Mesodermal cell (in vitro differentiated cells): ENCODE measurements around the gene GSTM2.
A peak's percentile ranks its signal among the peaks of the same experiment; 100 is the strongest.

ENCODE experiments used
- H3K27ac ChIP-seq: 2 replicates; pipeline ENCODE4 v1.7.0; 2013; ENCODE audit warnings: mild to moderate bottlenecking, low read depth, low read length, moderate library complexity; ENCODE audit not compliant: severe bottlenecking
- H3K36me3 ChIP-seq: 2 replicates; pipeline ENCODE4 v1.7.1; 2013; ENCODE audit warnings: mild to moderate bottlenecking, low read length, moderate library complexity; ENCODE audit not compliant: control insufficient read depth, insufficient read depth
- H3K4me1 ChIP-seq: one replicate; pipeline ENCODE4 v1.7.1; 2013; ENCODE audit warnings: mild to moderate bottlenecking, low read length; ENCODE audit not compliant: insufficient read depth, control insufficient read depth, poor library complexity, severe bottlenecking
- H3K4me3 ChIP-seq: 2 replicates; pipeline ENCODE4 v1.7.0; 2013; ENCODE audit warnings: low read length, control low read depth, mild to moderate bottlenecking; ENCODE audit not compliant: insufficient read depth, poor library complexity, severe bottlenecking; ENCODE audit errors: extremely low read depth
- H3K9me3 ChIP-seq: 2 replicates; pipeline ENCODE4 v1.7.1; 2013; ENCODE audit warnings: mild to moderate bottlenecking, low read length, moderate library complexity; ENCODE audit not compliant: control insufficient read depth
- WGBS, 2 experiments: methylation state at CpG; one replicate each; pipeline ENCODE4 v1.1.5; 2013; ENCODE audit warnings: missing lambda C conversion rate in 2 of 2; ENCODE audit not compliant: insufficient coverage in 2 of 2; 5-methylcytosine and 5-hydroxymethylcytosine counted together

Gene GSTM2

DNA sequence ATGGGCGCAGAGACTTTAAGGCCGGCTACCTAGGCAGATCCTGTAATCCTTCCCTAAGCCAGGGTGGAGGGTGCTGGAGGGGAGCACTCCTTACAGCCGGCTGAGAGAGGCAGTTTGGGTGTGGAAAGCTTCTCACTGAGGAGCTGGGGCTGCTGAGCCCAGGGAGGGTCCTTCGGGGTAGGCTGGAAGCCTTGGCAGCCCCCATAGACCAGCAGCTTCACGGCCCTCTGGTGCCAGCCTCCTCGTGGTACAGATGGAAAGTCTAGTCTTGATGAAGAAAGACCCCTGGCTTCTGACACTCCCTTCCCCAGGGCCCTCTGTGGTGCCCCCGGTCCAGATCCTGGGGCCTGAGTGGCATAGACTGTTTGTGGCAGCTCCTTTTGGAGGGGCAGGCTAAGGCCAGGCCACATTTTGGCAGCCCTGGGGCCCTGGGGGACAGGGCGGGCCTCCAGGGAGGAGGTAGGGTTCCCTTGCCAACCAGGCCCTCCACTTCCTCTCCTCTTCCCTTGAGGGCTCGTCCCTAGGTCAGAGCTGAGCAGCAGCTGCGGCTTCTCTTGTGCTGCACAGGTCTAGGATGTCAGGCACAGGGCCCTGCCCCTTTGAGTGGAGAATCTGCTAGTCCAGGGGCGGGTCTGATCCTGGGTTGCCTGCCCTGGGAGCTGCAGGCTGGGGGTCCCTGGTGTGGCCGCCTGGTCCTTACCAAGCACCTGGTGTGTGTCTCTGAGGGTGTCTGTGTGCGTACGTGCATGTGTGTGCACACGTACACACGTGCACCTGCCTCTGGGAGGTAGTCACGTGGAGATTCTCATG is 43.5 kb upstream of the GSTM2 start:
- Histone ChIP-seq H3K36me3 (peaks cover 41% of the 10 kb centered on the region), H3K4me1 (peaks cover 12% of the 10 kb centered on the region), H3K9me3 (no peaks in the 10 kb centered on the region), H3K27ac (peak overlapping the region; percentile 5), H3K4me3 (no peak overlapping the region)
- WGBS, 2 experiments = 93 to 94% methylated on average over 13 to 15 of the region's 17 CpGs

DNA sequence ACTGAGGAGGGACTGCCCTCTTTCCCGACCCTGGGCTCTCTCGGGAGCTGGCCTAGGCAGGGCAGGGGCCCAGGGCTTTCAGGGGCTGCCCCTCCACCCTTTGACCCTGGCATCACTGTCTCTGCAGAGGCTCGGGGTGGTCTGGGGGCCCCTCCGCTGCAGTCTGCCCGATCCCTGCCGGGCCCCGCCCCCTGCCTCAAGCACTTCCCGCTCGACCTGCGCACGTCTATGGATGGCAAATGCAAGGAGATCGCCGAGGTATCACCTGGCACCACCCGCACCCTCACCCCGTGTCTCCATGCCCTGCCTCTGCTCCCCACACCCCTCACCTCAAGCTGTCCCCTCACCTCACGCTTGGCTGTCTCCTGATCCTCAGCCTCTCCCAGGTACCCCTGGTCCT is 42.7 kb upstream of the GSTM2 start:
- no peak overlapping the region for H3K27ac ChIP-seq
- H3K36me3 ChIP-seq = peaks cover 49% of the 10 kb centered on the region

DNA sequence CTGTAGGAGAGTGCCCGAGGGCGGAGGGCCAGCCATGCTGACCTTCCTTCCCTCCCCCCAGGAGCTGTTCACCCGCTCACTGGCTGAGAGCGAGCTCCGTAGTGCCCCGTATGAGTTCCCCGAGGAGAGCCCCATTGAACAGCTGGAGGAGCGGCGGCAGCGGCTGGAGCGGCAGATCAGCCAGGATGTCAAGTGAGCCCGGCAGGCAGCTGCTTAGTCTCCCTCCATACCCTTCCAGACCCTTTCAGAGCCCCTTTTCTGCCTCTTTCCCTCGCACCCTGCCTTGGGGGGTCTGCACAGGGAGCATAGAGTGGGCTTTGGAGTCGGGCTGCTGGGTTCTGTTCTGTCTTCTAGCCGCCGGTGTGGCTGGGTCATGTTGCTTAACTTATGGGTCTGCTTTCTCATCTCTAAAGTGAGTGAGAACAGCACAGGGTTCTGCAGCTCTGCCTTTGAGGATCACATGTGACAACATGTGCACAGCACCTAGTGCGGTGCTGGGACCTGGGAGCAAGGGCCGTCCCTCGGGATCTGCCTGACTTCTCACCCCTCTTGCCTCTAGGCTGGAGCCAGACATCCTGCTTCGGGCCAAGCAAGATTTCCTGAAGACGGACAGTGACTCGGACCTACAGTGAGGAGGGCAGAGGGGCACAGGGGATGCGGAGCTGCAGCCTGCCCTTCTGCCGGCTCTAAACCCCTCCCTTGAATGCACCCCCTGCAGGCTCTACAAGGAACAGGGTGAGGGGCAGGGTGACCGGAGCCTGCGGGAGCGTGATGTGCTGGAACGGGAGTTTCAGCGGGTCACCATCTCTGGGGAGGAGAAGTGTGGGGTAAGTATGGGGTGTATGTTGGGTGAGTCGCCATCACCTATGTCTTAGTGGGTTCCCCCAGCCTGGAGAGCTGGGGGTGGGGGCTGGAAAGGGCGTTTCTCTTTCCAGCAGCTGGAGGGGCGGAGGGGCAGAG is 42.0 kb upstream of the GSTM2 start:
- Histone ChIP-seq H3K9me3 (no peaks in the 10 kb centered on the region), H3K4me1 (peaks cover 12% of the 10 kb centered on the region), H3K4me3 (no peak overlapping the region), H3K36me3 (peaks cover 53% of the 10 kb centered on the region), H3K27ac (no peak overlapping the region)
- 90 to 94% methylated on average over 20 to 27 of the region's 32 CpGs for WGBS, 2 experiments

More for the DNA sequence above, 42.7 kb upstream of the GSTM2 start:
- H3K9me3 ChIP-seq = no peaks in the 10 kb centered on the region
- WGBS, 2 experiments = 90 to 91% methylated on average over 8 to 16 of the region's 16 CpGs
- no peak overlapping the region for H3K4me3 ChIP-seq
- H3K4me1 ChIP-seq = peaks cover 12% of the 10 kb centered on the region

DNA sequence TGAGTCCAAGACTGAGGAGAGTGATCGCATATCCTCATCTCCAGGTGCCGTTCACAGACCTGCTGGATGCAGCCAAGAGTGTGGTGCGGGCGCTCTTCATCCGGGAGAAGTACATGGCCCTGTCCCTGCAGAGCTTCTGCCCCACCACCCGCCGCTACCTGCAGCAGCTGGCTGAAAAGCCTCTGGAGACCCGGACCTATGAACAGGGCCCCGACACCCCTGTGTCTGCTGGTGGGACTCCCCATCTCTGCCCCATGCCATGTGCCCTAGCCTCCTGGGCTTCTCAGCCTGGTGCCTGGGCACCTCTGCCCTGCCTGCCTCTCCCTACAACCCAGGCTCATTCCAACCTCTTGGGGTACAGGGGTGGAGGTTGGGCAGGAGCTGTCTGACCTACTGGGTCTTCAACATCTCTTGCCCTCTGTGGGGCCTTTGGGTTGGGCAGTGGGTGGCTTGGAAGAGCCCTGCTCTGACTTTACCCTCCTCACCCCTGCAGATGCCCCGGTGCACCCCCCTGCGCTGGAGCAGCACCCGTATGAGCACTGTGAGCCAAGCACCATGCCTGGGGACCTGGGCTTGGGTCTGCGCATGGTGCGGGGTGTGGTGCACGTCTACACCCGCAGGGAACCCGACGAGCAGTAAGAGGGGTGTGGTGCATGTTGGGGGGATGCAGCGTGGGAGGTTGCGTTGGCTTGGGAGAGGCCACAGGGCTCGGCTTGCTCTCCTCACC is 41.0 kb upstream of the GSTM2 start:
- Histone ChIP-seq H3K4me1 (peaks cover 12% of the 10 kb centered on the region), H3K9me3 (no peaks in the 10 kb centered on the region), H3K36me3 (peaks cover 62% of the 10 kb centered on the region), H3K4me3 (no peak overlapping the region), H3K27ac (no peak overlapping the region)
- 97 to 98% methylated on average over 13 to 19 of the region's 21 CpGs for WGBS, 2 experiments

DNA sequence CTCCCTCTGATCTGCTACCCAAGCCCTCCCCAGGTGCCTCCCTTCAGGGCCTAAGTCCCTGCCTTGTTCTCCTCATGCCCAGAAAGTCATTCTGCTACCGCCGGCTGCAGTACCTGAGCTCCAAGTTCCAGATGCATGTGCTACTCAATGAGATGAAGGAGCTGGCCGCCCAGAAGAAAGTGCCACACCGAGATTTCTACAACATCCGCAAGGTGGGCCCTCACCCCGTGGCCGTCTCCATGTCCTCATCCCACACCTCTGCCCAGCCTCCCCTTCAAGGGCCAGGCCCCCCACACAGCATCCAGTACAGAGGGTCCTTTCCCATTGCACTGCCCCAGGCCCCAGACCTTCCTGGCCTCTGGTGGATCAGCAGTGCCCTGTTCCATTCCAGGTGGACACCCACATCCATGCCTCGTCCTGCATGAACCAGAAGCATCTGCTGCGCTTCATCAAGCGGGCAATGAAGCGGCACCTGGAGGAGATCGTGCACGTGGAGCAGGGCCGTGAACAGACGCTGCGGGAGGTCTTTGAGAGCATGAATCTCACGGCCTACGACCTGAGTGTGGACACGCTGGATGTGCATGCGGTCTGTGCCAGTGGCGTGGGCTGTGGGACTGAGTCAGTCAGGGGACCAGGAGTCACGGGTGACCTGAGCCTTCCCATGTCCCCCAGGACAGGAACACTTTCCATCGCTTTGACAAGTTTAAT is 40.0 kb upstream of the GSTM2 start:
- no peak overlapping the region for H3K27ac ChIP-seq
- WGBS, 2 experiments = 94 to 95% methylated on average over 23 of the region's 23 CpGs
- no peaks in the 10 kb centered on the region for H3K9me3 ChIP-seq
- H3K4me1 ChIP-seq = peaks cover 12% of the 10 kb centered on the region
- H3K4me3 ChIP-seq = no peak overlapping the region
- H3K36me3 ChIP-seq = peaks cover 68% of the 10 kb centered on the region

DNA sequence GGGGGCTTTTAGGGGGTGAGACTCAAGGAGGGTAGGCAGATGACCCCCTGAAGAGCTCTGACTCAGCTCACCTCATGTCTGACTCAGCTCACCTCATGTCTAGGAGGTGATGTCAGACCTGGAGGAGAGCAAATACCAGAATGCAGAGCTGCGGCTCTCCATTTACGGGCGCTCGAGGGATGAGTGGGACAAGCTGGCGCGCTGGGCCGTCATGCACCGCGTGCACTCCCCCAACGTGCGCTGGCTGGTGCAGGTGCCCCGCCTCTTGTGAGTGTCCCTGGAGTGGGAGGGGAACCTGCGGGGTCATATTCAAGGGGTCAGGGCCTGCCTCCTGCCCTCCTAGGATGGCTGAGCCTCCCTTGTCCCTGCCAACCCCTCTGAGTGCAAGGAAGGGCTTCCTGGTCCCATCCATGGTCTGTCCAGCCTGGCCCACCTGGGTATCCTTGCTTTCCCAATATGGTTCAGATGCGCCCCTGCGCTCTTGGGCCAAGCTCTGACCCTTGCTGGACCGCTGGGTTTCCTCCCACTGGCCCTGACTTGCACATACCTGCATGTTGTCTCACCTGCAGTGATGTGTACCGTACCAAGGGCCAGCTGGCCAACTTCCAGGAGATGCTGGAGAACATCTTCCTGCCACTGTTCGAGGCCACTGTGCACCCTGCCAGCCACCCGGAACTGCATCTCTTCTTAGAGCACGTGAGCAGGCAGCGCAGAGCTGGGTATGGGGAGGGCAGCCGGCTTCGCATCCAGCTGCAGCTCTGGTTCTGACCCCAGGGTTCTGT is 39.1 kb upstream of the GSTM2 start:
- Histone ChIP-seq H3K9me3 (no peaks in the 10 kb centered on the region), H3K4me1 (peaks cover 9% of the 10 kb centered on the region), H3K36me3 (peaks cover 70% of the 10 kb centered on the region), H3K4me3 (no peak overlapping the region), H3K27ac (no peak overlapping the region)
- 95 to 98% methylated on average over 21 to 22 of the region's 23 CpGs for WGBS, 2 experiments

DNA sequence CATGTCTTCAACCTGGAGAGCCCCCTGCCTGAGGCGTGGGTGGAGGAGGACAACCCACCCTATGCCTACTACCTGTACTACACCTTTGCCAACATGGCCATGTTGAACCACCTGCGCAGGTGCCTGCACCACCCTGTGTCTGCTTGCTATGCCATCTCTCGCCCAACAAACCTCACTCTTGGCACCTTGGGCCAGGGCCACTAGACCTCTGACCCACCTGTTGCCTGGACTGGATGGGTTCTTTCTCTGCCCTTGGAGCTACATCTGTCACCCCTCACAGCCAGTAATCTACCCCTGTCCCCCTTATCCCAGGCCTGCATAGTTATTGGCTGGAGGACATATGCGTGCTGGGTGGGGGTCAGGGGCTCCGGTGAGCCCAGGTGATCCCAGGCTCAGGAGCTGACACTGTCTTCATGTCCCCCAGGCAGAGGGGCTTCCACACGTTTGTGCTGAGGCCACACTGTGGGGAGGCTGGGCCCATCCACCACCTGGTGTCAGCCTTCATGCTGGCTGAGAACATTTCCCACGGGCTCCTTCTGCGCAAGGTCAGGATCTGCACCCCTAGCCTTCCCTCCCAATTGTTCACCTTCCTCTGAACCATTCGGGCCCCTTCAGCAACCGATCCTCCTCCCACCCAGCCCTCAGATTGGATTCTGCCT is 38.4 kb upstream of the GSTM2 start:
- no peak overlapping the region for H3K27ac ChIP-seq

DNA sequence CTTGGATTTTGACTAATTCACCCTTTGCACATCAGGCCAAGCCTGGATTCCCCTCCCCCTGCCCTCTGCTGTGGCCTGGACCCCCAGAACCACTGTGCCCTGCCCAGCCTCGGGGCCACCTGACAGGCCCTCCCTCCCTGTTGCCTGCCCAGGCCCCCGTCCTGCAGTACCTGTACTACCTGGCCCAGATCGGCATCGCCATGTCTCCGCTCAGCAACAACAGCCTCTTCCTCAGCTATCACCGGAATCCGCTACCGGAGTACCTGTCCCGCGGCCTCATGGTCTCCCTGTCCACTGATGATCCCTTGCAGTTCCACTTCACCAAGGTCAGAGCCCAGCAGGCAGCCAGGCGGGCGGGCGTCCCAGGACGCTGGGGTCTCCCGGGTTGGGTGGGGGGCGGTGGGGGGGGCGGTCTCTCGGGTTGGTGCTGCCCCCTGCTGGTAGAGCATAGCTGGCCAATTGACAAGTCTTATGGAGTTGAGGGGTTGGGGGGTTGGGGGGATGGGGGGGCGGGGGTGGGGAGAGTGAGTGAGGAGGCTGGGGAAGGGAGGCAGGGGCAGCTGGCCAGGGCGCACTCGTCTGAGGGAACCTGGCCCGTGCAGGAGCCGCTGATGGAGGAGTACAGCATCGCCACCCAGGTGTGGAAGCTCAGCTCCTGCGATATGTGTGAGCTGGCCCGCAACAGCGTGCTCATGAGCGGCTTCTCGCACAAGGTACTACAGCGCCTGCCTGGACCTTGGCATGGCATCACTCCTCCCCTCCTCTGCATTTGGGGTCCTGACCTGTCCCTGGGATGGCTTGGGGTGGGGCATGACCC is 37.6 kb upstream of the GSTM2 start:
- H3K36me3 ChIP-seq = peaks cover 70% of the 10 kb centered on the region

More for the DNA sequence above, 38.4 kb upstream of the GSTM2 start:
- WGBS, 2 experiments = 82 to 89% methylated on average over 9 to 10 of the region's 10 CpGs
- peaks cover 70% of the 10 kb centered on the region for H3K36me3 ChIP-seq
- H3K4me1 ChIP-seq = peaks cover 8% of the 10 kb centered on the region
- H3K9me3 ChIP-seq = no peaks in the 10 kb centered on the region
- H3K4me3 ChIP-seq = no peak overlapping the region

More for the DNA sequence above, 37.6 kb upstream of the GSTM2 start:
- WGBS, 2 experiments = 94 to 96% methylated on average over 16 to 18 of the region's 30 CpGs
- Histone ChIP-seq H3K27ac (no peak overlapping the region), H3K9me3 (no peaks in the 10 kb centered on the region), H3K4me1 (peaks cover 5% of the 10 kb centered on the region), H3K4me3 (no peak overlapping the region)
